Stimulated activated CD4-positive, alpha-beta T cell treated with anti-CD3 and anti-CD28 coated beads, Interleukin-4, amount 100 ng/mL, for 1 hour (primary cell): Measurements from ENCODE around the gene EIF2S1.
"Not testable (repeated sequence)": the region's sequence is repeated elsewhere in the genome, so short reads cannot be mapped to it uniquely, and the experiment has no call there.

Experiments
- DNase-seq: peaks from one replicate; pipeline ENCODE4 v3.0.0-alpha.2; 2020

Gene EIF2S1

GRCh38 chr14:67359775-67360469 is at the start of gene EIF2S1, which contains the start of gene ATP6V1D:
Gene EIF2S1 (plus strand): TSS chr14:67360328. CDS start chr14:67364768, 4,440 bp downstream.
Gene ATP6V1D (minus strand): TSS chr14:67359804. CDS start chr14:67359698, 106 bp downstream.
- DNase-seq, result peak; percentile 99

- no peak for DNase-seq
Measured at GRCh38 chr14:67311868-67312267, 48.3 kb upstream of the EIF2S1 start.

GRCh38 chr14:67313153-67313552 is 47.0 kb upstream of the EIF2S1 start:
- DNase-seq, result no peak

GRCh38 chr14:67317822-67318221 is 42.3 kb upstream of the EIF2S1 start:
- DNase-seq, result no peak

GRCh38 chr14:67319142-67319541 is 41.0 kb upstream of the EIF2S1 start:
- DNase-seq, result no peak

GRCh38 chr14:67329666-67330065 is 30.5 kb upstream of the EIF2S1 start:
- not testable (repeated sequence) for DNase-seq

GRCh38 chr14:67331368-67332125 is 28.6 kb upstream of the EIF2S1 start:
- DNase-seq, result no peak

GRCh38 chr14:67332468-67332867 is 27.7 kb upstream of the EIF2S1 start:
- DNase-seq, result no peak

- no peak for DNase-seq
Measured at GRCh38 chr14:67335781-67336180, 24.3 kb upstream of the EIF2S1 start.

GRCh38 chr14:67341231-67341630 is 18.9 kb upstream of the EIF2S1 start:
- DNase-seq, result not testable (repeated sequence)

- DNase-seq, result no peak
Measured at GRCh38 chr14:67343601-67344230, 16.4 kb upstream of the EIF2S1 start.

GRCh38 chr14:67345583-67345982 is 14.5 kb upstream of the EIF2S1 start:
- DNase-seq, result no peak

GRCh38 chr14:67352055-67352454 is 8.1 kb upstream of the EIF2S1 start:
- no peak for DNase-seq

- DNase-seq, result no peak
Measured at GRCh38 chr14:67357186-67357968, 2.8 kb upstream of the EIF2S1 start.

- no peak for DNase-seq
Measured at GRCh38 chr14:67357969-67358354, 2.2 kb upstream of the EIF2S1 start.

- no peak for DNase-seq
Measured at GRCh38 chr14:67358924-67359774, 979 bp upstream of the EIF2S1 start.

- no peak for DNase-seq
Measured at GRCh38 chr14:67360470-67361206, 510 bp downstream of the EIF2S1 start.

GRCh38 chr14:67365476-67365875 is 5.3 kb downstream of the EIF2S1 start:
- DNase-seq, result no peak

- DNase-seq, result no peak
Measured at GRCh38 chr14:67370830-67371229, 10.7 kb downstream of the EIF2S1 start.

GRCh38 chr14:67371247-67372148 is 11.4 kb downstream of the EIF2S1 start:
- DNase-seq, result no peak
